LNCaP clone FGC (cell line): ENCODE data around the gene MPP4.

Experiments
- DNase-seq: peaks from one replicate; pipeline ENCODE4 v3.0.0-alpha.2; 2011; ENCODE audit warnings: low read depth
- H3K4me3 ChIP-seq: 2 replicates; pipeline ENCODE4 v1.5.1; 2011; ENCODE audit warnings: mild to moderate bottlenecking, low read depth, low read length, control low read depth
- CTCF ChIP-seq: IDR thresholded peaks from 2 replicates; pipeline ENCODE4 v1.5.1; 2012; ENCODE audit warnings: mild to moderate bottlenecking; ENCODE audit not compliant: control insufficient read depth, insufficient read depth; ENCODE audit errors: extremely low read depth

The MPP4 gene

GRCh38 chr2:201621293-201621999 is 77.0 kb downstream of the MPP4 start:
- no peak for TF ChIP-seq CTCF
- no peak overlapping the region for H3K4me3 ChIP-seq
- DNase-seq, result no peak

GRCh38 chr2:201618744-201619662 is 79.4 kb downstream of the MPP4 start:
- no peak overlapping the region for H3K4me3 ChIP-seq
- TF ChIP-seq CTCF, result no peak
- no peak for DNase-seq

- no peak overlapping the region for H3K4me3 ChIP-seq
- DNase-seq, result no peak
- no peak for TF ChIP-seq CTCF
Observed at GRCh38 chr2:201608021-201608420, 90.4 kb downstream of the MPP4 start.

- no peak for TF ChIP-seq CTCF
- no peak for DNase-seq
- no peak overlapping the region for H3K4me3 ChIP-seq
Observed at GRCh38 chr2:201607568-201607967, 90.9 kb downstream of the MPP4 start.

GRCh38 chr2:201600906-201601305 is 97.5 kb downstream of the MPP4 start:
- TF ChIP-seq CTCF, result no peak
- DNase-seq, result no peak
- H3K4me3 ChIP-seq, result no peak overlapping the region

GRCh38 chr2:201597397-201597796 is 101.0 kb downstream of the MPP4 start:
- no peak overlapping the region for H3K4me3 ChIP-seq
- no peak for DNase-seq
- no peak for TF ChIP-seq CTCF
